HG02884 (cell line): ENCODE results near the gene IL17D.

ENCODE experiments used
- ATAC-seq: cut with Tn5 transposase; IDR thresholded peaks from one replicate; pipeline ENCODE4 v1.9.1; 2021; ENCODE audit warnings: mild to moderate bottlenecking, moderate library complexity; ENCODE audit not compliant: unreplicated experiment

IL17D gene

GRCh38 chr13:20689291-20689690, 14.2 kb upstream of the IL17D start:
- ATAC-seq: no peak

GRCh38 chr13:20691616-20692015, 11.9 kb upstream of the IL17D start:
- no peak for ATAC-seq

DNA sequence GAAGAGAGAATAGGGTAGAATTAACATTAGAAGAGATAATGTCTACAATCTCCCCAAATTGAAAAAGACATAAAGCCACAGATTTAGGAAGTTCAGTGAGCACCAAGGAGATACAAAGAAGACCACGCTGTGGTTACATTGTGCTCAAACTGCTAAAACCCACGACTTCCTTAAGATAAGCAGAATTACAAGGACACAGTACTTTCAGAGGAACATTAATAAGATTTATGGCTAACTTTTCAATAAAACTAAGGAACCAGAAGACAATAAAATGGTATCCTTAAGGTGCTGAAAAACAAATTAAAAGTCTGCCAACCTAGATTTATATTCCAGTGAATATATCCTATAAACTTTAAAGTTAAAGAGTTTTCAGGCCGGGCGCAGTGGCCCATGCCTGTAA, 7.4 kb upstream of the IL17D start:
- ATAC-seq: no peak

DNA sequence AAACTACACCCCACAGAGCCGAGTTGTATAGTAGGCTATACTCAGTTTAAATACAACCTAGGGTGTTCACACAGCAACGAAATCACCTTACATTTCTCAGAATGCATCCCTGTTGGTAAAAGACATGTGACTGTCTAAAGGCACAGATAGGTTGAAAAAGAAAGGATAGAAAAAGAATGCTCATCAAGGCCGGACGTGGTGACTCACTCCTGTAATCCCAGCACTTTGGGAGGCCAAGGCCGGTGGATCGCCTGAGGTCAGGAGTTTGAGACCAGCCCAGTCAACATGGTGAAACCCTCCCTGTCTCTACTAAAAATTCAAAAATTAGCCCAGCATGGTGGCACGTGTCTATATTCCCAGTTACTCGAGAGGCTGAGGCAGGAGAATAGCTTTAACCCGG, 3.8 kb upstream of the IL17D start:
- no peak for ATAC-seq

GRCh38 chr13:20700288-20700687, 3.2 kb upstream of the IL17D start:
- no peak for ATAC-seq

GRCh38 chr13:20701461-20701860, 2.0 kb upstream of the IL17D start:
- ATAC-seq: no peak

DNA sequence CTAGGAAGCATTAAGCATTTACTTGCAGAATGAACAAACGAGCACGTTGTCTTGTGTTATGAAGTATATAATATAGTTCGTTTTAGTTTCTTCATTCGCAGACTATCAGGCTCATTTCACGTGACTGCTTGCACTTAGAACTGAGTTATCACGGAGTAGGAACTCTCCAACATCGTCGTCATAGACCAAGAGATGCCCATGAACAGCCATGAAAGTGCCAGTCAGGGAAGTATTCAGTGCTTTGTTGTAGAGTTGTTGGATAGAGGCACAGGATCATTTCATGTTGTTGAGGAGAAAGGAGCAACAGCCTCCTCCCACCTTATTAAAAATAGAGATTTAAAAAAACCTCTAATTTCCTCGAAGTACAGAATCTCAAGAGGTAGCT, 977 bp upstream of the IL17D start:
- ATAC-seq: no peak

DNA sequence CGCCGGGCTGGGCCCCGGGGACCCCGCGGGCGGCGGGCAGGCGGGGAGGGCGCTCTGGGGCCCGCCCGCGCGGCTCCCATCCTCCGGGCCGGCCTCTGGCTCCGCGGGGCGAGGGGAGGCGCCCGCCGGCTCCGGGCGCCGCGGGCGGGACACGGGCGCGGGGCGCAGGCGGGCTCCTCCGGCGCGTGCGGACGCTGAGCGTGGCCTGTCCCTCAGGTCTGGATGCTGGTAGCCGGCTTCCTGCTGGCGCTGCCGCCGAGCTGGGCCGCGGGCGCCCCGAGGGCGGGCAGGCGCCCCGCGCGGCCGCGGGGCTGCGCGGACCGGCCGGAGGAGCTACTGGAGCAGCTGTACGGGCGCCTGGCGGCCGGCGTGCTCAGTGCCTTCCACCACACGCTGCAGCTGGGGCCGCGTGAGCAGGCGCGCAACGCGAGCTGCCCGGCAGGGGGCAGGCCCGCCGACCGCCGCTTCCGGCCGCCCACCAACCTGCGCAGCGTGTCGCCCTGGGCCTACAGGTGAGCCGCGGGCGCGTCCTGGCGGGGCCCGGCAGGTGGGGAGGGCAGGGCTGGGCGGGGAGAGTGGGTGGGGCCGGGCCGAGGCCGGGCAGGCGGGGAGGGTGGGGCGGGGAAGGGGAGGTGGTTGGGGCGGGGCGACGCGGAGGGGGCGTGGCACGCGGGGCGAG, 420 bp downstream of the IL17D start:
- peak; percentile 82 for ATAC-seq

DNA sequence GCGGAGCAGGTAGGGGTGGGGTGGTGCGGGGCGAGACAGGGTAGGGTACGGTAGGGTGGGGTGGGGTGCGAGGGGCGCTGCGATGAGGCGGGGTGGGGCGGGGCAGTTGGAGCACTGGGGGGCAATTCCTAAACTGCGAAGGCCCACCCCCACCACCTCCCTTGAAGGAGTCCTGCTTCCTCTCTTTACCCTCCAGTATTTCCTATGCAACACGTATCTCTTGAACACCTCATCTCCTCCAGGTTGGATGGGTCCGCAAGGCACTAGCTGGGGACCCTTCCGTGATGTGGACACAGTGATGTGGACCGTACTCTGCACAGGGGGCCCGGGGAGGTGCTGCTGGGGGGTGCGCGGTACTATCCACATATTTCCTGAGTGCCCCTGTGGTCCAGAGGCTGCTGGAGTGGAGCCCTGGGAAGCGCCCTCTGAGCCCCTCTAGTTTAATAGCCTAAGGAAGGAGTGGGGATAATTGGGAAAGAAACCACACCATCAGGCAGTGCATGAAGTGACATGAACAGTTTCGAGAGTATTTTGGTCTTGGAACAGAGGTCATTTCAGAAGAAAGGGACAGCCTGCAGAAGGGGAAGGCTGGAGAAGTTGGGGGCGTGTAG, 1.1 kb downstream of the IL17D start:
- ATAC-seq: no peak

- ATAC-seq: no peak
These were observed 3.2 kb downstream of the IL17D start for GRCh38 chr13:20706661-20707060.

GRCh38 chr13:20708216-20708615, 4.7 kb downstream of the IL17D start:
- ATAC-seq: no peak

DNA sequence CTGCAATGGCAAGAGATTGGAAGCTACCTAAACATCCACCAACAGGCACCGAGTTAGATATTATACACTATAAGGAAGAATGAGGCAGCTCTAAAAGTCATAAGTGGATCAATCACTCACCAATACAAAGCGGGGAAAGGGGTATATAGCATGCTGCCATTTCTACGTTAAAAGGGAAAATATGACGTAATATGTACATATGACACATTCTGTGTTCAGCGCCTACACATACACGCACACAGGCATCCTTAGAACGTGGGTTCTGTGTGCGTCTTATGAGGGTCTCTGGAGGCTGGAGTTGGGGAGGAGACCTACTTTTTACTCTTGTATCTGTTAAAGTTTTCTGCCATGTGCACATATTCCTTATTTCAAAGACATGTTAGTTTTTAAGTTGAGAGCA, 5.9 kb downstream of the IL17D start:
- no peak for ATAC-seq

DNA sequence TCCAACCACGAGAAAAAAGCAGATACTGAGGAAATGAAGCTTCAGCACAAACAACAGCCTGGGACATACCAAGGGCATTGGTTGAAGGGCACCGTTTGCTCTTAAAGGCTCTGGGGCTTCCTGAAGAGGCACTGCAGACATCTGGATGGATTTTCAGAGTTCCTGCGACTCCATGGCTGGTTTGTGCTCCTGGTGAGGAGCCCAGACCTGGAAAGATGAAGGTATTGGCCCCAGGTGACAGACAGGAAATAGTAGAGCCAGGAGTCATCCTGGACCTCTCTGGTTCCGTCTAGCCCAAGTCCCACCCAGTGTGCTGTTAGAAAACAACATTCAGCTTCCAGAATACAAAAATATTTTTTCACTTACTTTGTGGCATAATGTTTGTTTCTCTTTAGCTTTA, 6.3 kb downstream of the IL17D start:
- ATAC-seq: no peak

- no peak for ATAC-seq
These were observed 8.0 kb downstream of the IL17D start for GRCh38 chr13:20711301-20712044.

DNA sequence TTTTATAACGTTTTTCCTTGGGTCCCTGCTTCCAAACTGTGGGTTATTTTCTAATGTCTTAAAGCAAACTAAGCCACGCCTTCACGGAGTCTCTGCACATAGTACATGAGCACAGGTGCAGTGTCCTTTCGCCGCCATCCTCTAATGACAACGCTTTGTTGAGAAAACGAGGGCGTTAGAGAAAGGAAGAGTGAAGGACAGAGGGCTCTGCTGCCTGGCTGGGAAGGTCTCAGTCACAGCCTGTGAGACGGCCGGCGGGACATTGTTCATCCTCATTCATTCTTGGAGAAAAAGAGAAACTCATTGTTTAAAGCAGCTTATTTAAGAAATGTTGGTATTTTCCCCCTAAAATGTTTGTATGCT, 9.5 kb downstream of the IL17D start:
- ATAC-seq: no peak

DNA sequence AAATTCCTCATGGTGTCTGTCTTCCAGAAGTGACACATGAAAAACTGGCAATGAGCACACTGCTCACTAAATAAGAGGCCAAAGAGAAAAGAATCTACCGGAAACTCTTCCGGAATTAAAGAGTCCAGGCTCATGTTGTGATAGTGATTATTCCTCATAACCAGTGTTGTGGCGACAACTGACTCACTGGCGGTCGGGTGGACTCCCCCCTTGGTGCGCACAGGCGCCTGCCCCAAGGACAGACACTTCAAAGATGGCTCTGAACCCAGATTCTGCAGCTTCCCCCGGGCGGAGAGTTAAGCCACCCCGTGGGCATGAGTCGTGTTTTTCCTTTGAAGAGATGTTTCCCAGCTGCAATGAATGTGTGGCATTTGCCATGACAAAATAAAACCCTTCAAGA, 10.3 kb downstream of the IL17D start:
- no peak for ATAC-seq

- ATAC-seq: no peak
These were observed 10.7 kb downstream of the IL17D start for GRCh38 chr13:20714161-20714560.

- no peak for ATAC-seq
These were observed 11.2 kb downstream of the IL17D start for GRCh38 chr13:20714563-20715329.

DNA sequence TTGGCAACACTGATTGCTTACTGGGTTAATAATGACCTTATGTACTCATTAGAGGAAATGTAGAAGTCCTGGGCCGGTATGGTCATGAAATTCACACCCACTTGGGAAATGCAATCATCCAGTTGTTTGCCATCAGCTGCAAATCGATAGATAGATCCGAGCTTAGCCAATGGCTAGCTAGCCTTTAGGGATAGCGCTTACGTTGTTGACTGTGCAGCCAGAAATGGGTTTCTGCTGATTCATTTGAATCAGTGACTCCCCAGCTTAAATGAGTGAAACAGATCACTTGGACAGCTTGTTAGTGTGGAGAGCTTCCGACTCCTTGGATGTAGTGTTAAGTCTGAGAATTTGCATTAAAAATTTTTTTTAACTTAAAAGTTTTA, 11.8 kb downstream of the IL17D start:
- ATAC-seq: no peak

DNA sequence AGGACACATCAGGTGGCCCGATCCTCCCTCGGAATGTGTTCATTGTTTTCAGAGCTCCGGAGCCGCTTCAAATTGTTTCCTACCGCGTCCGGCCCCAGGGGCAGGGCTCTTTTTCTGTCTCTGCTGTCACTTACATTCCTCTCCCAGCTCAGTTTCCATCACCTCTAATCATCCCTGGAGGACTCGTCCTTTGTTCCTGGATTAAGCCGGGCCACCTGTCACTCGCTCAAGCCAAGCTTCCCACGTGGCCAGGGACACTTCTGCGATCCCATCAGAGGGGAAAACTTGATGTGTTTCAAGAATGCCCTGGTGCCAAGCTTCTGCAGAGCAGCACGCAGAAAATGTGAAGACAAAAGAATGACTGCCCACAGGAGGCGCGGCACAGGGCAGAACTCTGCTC, 13.5 kb downstream of the IL17D start:
- ATAC-seq: no peak
